ENCODE results near the gene SORCS2.

Gene SORCS2

DNA sequence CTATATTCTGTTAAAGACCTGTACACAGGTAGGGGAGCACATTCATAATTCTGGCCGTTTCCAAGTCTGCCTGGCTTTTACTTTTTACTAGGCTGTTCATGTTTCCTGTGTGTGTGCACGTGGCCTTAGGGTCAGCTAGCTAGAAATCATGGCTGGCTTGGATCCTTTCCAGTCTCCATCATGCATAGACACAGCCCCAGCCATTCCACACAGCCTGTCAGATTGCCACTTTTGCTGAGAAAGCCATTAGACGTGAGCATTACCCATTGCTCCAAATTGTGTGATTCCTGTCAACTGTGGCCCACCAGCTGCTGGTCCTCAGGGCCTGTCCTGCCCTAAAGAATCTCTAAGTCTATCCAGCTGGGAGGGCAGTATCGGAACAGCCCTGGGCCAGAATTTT lies 11.4 kb upstream of the SORCS2 start:
- Histone ChIP-seq H3K4me2 (ENCODE audit: low read length) (no peak overlapping the region), H3K79me2 (ENCODE audit: low read length) (no peaks in the 10 kb centered on the region), H3K4me1 (ENCODE audit: low read length) (no peaks in the 10 kb centered on the region), H3K9ac (ENCODE audit: low read length) (no peak overlapping the region), H3K27ac (ENCODE audit: low read length) (no peak overlapping the region), H3K36me3 (replicated peaks; ENCODE audit: low read depth, low read length) (no peaks in the 10 kb centered on the region), H3K27me3 (ENCODE audit: low read depth, low read length) (0 out of 2 replicates have a peak, but pooled peaks cover 2% of the 10 kb centered on the region), H3K4me3 (ENCODE audit: low read length) (no peak overlapping the region), H3K9me3 (ENCODE audit: insufficient read depth, low read length) (0 out of 2 replicates have a peak, but pooled peaks cover 4% of the 10 kb centered on the region), H2AFZ (ENCODE audit: low read depth, low read length) (no peak overlapping the region), H4K20me1 (ENCODE audit: insufficient read depth, low read length) (no peaks in the 10 kb centered on the region)
- TF ChIP-seq EZH2phosphoT487 (IDR thresholded peaks at IDR 0.05; ENCODE audit: low read depth), result no peak
- TF ChIP-seq, protein P1, sequence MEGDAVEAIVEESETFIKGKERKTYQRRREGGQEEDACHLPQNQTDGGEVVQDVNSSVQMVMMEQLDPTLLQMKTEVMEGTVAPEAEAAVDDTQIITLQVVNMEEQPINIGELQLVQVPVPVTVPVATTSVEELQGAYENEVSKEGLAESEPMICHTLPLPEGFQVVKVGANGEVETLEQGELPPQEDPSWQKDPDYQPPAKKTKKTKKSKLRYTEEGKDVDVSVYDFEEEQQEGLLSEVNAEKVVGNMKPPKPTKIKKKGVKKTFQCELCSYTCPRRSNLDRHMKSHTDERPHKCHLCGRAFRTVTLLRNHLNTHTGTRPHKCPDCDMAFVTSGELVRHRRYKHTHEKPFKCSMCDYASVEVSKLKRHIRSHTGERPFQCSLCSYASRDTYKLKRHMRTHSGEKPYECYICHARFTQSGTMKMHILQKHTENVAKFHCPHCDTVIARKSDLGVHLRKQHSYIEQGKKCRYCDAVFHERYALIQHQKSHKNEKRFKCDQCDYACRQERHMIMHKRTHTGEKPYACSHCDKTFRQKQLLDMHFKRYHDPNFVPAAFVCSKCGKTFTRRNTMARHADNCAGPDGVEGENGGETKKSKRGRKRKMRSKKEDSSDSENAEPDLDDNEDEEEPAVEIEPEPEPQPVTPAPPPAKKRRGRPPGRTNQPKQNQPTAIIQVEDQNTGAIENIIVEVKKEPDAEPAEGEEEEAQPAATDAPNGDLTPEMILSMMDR (IDR thresholded peaks at IDR 0.05; ENCODE audit: low read depth, low read length), result no peak

DNA sequence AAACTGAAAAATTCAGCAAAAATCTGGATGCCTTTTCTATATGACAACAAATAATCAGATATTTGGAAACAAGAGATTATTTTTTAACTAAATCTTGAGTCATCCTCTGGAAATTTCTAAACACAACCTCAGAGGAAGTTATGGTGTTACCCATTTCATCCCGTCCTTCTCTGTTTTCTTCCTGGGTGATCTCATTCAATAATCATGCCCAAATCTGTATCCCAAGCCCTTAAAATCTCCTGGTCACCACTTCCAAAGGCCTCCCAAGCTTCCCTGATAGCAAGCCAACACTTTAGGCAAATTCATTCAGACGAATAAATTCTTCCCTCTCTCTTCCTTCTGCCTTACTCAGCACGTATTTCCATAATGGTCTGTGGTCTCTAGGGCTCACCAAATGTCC lies 9.7 kb upstream of the SORCS2 start:
- H3K27ac ChIP-seq (ENCODE audit: low read length), result no peak overlapping the region
- no peaks in the 10 kb centered on the region for H3K4me1 ChIP-seq (ENCODE audit: low read length)
- TF ChIP-seq, protein P1 (IDR thresholded peaks at IDR 0.05; ENCODE audit: low read depth, low read length), result no peak
- no peaks in the 10 kb centered on the region; the same call in 1 of the 2 replicates for H3K27me3 ChIP-seq (ENCODE audit: low read depth, low read length)
- 0 out of 2 replicates have a peak, but pooled peaks cover 4% of the 10 kb centered on the region for H3K9me3 ChIP-seq (ENCODE audit: insufficient read depth, low read length)
- no peaks in the 10 kb centered on the region for H3K36me3 ChIP-seq (replicated peaks; ENCODE audit: low read depth, low read length)
- no peak overlapping the region for H3K4me2 ChIP-seq (ENCODE audit: low read length)
- no peaks in the 10 kb centered on the region for H4K20me1 ChIP-seq (ENCODE audit: insufficient read depth, low read length)
- no peaks in the 10 kb centered on the region for H3K79me2 ChIP-seq (ENCODE audit: low read length)
- no peak overlapping the region for H2AFZ ChIP-seq (ENCODE audit: low read depth, low read length)
- H3K4me3 ChIP-seq (ENCODE audit: low read length), result no peak overlapping the region
- H3K9ac ChIP-seq (ENCODE audit: low read length), result no peak overlapping the region

DNA sequence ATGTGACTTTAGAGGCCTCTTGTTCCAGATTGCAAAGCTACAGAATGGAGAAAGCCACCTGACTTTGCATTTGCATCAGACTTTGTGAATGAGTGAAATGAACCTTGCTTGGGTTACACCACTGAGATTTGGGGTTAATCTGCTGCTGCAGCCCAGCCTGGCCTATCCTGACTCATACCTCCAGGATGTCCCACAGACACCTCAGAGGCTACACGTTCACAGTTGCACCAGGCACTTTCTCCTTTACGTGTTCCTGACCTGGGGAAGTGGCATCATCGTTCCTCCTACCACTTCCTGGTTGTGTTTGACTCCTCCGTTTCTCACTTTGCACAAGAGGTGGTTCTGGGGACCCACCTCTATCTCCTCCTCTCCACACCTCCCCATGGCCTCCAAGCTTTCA lies 9.2 kb upstream of the SORCS2 start:
- H3K79me2 ChIP-seq (ENCODE audit: low read length), result no peaks in the 10 kb centered on the region
- H2AFZ ChIP-seq (ENCODE audit: low read depth, low read length), result no peak overlapping the region
- no peak overlapping the region for H3K9ac ChIP-seq (ENCODE audit: low read length)
- no peaks in the 10 kb centered on the region; the same call in 1 of the 2 replicates for H3K27me3 ChIP-seq (ENCODE audit: low read depth, low read length)
- TF ChIP-seq, protein P1 (IDR thresholded peaks at IDR 0.05; ENCODE audit: low read depth, low read length), result no peak
- TF ChIP-seq EZH2phosphoT487 (IDR thresholded peaks at IDR 0.05; ENCODE audit: low read depth), result no peak
- no peaks in the 10 kb centered on the region for H4K20me1 ChIP-seq (ENCODE audit: insufficient read depth, low read length)
- 0 out of 2 replicates have a peak, but pooled peaks cover 4% of the 10 kb centered on the region for H3K9me3 ChIP-seq (ENCODE audit: insufficient read depth, low read length)
- no peak overlapping the region for H3K4me3 ChIP-seq (ENCODE audit: low read length)
- no peak overlapping the region for H3K4me2 ChIP-seq (ENCODE audit: low read length)
- no peak overlapping the region for H3K27ac ChIP-seq (ENCODE audit: low read length)
- no peaks in the 10 kb centered on the region for H3K4me1 ChIP-seq (ENCODE audit: low read length)
- no peaks in the 10 kb centered on the region for H3K36me3 ChIP-seq (replicated peaks; ENCODE audit: low read depth, low read length)

DNA sequence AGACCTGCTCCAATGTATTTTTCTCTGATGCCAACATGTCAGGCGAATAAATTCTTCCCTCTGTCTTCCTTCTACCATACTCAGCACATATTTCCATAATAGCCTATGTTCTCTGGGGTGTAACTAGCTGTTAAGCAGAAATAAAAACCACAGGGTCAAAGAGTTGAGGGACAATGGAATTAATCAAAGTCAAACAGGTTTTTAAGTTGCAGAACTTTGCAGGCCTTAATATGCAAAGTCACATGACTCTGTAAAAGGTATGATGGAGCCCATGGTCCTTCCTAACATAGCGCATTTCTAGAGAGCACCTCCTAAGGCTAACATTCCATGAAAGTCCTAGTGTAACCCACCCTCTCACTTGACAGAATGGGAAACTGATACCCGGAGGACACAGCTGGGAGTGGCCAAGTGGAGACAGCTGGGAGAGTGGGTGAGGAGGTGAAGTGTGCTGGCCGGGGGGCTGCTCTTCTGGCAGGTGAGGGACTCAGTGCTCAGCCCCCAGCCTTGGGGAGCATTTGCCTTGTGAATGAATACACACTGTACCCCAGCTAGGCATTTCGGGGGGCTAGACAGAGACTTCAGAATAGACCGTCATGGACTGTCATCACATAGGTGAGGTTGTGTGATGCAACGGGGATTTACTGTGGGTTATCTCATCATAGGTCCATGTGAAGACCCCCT lies 8.4 kb upstream of the SORCS2 start:
- H3K27me3 ChIP-seq (ENCODE audit: low read depth, low read length), result no peaks in the 10 kb centered on the region; the same call in 1 of the 2 replicates
- H3K4me3 ChIP-seq (ENCODE audit: low read length), result no peak overlapping the region
- no peak overlapping the region for H2AFZ ChIP-seq (ENCODE audit: low read depth, low read length)
- no peaks in the 10 kb centered on the region for H3K4me1 ChIP-seq (ENCODE audit: low read length)
- H3K79me2 ChIP-seq (ENCODE audit: low read length), result no peaks in the 10 kb centered on the region
- H3K9ac ChIP-seq (ENCODE audit: low read length), result no peak overlapping the region
- no peak overlapping the region for H3K27ac ChIP-seq (ENCODE audit: low read length)
- H3K36me3 ChIP-seq (replicated peaks; ENCODE audit: low read depth, low read length), result no peaks in the 10 kb centered on the region
- H4K20me1 ChIP-seq (ENCODE audit: insufficient read depth, low read length), result no peaks in the 10 kb centered on the region
- H3K4me2 ChIP-seq (ENCODE audit: low read length), result no peak overlapping the region
- H3K9me3 ChIP-seq (ENCODE audit: insufficient read depth, low read length), result 0 out of 2 replicates have a peak, but pooled peaks cover 4% of the 10 kb centered on the region
- TF ChIP-seq, protein P1 (IDR thresholded peaks at IDR 0.05; ENCODE audit: low read depth, low read length), result no peak
- no peak for TF ChIP-seq EZH2phosphoT487 (IDR thresholded peaks at IDR 0.05; ENCODE audit: low read depth)
